Activated CD4-positive, alpha-beta T cell treated with anti-CD3 and anti-CD28 coated beads for 24 hours (primary cell): ENCODE measurements around the gene CLRN1.

Source experiments
- DNase-seq, 2 donors: peaks; one replicate each; pipeline ENCODE4 v3.0.0-alpha.2; 2020; ENCODE audit warnings: low read depth in 2 of 2

CLRN1 gene

GRCh38 chr3:150975992-150976368 lies 3.5 kb upstream of the CLRN1 start:
- no peak for DNase-seq

GRCh38 chr3:150975086-150975991 lies 2.8 kb upstream of the CLRN1 start:
- no peak for DNase-seq

- DNase-seq: no peak
Measured at GRCh38 chr3:150970665-150971324, 1.7 kb downstream of the CLRN1 start.

- no peak for DNase-seq
Measured at GRCh38 chr3:150968341-150969035, 4.0 kb downstream of the CLRN1 start.

- DNase-seq: no peak
Measured at GRCh38 chr3:150965436-150965835, 7.1 kb downstream of the CLRN1 start.

- no peak for DNase-seq
Measured at GRCh38 chr3:150961949-150962348, 10.6 kb downstream of the CLRN1 start.

DNA sequence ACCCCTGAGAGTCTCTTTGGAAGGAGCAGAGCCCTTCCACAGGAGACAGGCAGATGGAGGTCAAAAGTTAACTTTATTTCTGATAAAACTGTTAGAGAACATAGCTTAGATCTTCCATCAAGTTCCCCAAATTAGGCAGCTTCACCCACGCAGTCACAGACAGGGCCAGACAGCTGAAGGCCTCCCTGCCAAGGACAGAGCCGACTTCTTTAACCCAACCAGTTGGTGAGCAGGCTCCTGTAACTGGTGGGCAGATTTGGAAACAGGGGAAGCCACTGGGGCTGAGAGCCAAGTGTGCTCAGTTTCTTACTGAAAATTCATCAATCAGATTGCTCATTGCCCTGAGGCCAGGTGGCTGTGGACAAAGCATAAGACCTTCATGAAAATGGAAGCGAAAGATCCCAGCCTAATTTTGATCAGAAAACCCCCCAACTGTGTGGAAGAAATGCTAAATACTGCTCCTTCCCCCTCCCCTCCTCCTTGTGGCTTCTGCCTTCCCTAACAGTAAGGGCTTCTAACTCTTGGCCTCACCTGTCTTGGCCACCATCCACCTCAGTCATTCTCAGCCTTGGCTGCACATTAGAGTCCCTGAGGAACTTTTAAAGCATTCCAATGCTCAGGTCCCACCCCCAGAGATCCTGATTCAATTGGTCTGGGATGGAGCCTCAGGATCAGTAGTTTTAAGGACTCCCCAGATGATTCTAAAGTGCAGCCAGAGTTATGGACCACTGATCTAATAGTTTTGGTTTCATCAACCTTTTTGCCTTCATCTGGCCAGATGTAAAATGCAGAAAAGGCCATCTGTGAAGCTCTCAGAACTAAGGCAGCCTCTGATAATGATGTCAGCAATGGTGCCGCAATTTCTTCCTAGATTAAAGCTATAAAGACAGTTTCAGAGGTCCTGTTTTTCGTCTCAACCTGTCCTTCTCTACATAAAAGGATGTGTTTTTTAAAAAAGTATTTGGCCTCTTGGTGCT lies 11.5 kb downstream of the CLRN1 start:
- no peak for DNase-seq

DNA sequence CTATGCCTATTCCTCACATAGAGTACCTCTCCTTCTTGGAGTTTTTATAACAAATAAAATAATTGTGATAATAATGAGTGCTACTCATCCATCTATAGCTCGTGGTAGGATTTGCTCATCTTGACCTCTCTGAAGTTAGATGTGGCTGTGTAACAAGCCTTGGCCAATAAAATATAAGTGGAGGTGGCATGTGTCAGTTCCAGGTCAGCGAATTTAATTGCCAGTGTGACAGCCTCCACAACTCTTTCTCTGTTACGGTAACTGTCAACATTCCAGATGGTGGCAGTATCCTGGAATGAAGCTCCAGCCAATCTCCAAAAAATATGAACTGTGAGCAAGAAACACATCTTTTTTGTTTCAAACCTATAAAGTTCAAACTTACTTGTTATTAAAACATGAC lies 13.8 kb downstream of the CLRN1 start:
- no peak for DNase-seq

GRCh38 chr3:150956376-150956775 lies 16.2 kb downstream of the CLRN1 start:
- DNase-seq: no peak

- no peak for DNase-seq
Measured at GRCh38 chr3:150951923-150952322, 20.6 kb downstream of the CLRN1 start.

DNA sequence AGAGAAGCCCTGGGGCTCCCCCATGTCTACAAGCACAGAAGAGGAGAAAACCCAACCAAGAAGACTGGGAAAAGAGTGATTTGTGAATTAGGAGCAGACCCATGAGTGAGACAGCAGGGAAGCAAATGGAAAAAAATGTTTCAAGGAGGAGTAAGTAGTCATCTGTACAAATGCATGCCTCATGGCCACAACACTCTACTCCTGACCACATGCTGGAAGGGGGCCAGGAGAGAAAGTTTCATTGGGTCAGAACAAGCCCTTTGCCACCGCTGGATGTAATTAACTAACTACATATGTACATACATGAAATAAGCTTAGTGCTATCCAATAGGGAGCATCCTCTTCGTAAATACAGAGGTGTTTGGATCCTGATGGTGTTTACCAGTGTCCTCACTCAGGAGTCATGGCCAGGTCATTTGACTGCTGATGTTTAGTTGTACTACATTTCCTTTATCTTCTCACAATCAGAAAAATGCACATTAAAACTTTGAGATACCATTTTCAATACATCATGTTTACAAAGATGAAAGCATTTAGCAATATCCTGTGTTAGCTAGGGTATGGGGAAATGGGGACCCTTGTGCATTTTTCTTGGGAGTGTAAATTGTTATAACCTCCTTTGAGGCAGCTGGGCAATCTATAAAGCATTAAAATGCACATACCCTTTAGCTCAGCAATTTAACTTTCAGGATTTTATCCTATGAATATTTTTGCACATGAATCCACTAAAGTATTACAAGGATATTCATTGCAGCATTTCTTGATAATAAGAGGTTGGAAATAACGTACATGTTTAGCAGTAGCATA lies 27.1 kb downstream of the CLRN1 start:
- DNase-seq: no peak

DNA sequence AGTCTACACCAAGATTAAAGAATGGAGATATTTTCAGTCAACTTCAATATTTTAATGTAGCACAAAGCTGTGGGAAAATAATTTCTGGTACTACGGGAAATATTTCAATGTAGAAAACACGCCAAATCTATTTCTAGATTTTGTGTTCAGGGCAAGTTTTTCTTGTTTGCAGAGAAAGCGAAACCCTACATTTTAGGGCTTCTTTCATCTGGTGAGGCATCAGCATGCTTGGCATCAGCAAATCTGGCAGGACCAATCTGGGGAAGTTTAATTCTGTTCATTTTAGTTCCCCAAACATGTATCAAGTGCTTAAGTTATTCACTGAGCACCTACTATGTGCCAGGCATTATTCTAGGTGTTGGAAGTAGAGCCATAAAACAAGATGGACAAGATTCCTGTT lies 30.3 kb downstream of the CLRN1 start:
- no peak for DNase-seq

GRCh38 chr3:150936693-150937092 lies 35.8 kb downstream of the CLRN1 start:
- no peak for DNase-seq

DNA sequence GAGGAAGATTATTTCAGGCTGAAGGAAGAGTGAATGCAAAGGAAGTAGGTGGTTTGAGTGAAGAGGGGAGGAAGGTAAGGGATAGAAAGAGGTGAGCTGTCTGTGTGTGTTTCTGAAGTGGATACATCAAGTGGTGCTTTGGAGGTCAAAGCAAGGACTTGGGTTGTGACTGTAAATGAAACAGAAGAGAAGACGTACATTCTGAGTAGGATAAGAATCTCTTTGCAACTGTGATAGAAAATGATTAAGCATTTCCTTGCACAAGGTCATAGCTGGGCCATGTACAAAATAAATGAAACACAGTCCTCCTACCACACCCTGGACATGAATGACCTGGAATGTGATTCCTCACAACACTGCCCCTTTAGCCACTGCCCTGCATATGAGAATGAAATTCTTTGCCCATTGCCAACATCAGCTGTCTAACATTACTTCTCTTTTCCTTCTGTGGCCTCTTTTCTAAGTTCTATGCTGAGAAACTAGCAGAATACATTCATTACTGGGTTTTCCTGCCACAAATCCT lies 39.0 kb downstream of the CLRN1 start:
- DNase-seq: no peak

GRCh38 chr3:150931745-150932144 lies 40.8 kb downstream of the CLRN1 start:
- no peak for DNase-seq

DNA sequence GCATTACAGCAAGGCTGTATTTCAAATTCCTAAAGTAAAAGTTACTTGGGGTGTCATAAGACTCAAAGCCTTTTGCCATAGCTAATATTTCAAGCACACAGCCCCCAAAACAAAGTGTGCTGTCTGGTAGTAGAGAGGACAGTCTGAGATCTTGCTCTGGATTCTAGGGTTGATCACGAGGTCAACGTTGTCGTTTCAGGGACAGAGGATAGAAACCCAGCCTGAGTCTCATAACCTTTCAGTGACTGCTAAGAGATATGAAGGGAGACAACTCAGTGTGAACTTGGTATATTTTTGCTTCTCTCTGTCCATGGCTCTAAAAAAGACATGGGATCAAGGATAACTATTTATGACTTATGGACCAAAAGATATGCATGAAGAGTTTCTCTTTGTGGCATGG lies 41.7 kb downstream of the CLRN1 start:
- no peak for DNase-seq

- no peak for DNase-seq
Measured at GRCh38 chr3:150928234-150928633, 44.3 kb downstream of the CLRN1 start.

GRCh38 chr3:150926328-150926727 lies 46.2 kb downstream of the CLRN1 start:
- no peak for DNase-seq

GRCh38 chr3:150925751-150926201 lies 46.8 kb downstream of the CLRN1 start:
- DNase-seq: peak; percentile 21 to 58

DNA sequence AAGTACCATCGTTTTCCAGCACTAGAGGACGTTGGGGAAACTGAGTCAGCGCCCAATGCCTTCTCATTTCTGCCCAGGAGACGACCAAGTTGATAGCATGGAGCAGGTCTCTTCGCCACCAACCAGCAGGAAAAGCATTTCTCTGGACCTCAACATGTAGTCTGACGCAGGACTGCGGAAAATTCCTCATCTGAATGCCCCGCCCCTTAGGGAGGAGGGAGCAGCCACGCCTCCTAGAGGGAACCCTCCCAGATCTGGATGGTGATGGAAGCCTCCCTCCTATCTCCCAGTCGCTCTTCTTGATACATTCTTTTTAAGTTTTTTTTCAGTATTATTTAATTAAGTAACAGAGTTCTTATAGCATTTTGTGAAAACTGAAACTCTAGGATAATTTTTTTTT lies 49.9 kb downstream of the CLRN1 start:
- DNase-seq: no peak
